Body of pancreas (tissue), 4 donors: ENCODE data around the gene SPRY4. TPM values are rescaled to one million over a fixed set of nuclear protein-coding genes. Genes with fewer than 3 reads are reported as not detected.

Experiments used
- ATAC-seq: fragments of 150-250 bp; one replicate; pipeline ENCODE4 v1.9.1; 2016
- DNase-seq, 4 donors: peaks; one replicate each; pipeline ENCODE4 v3.0.0-alpha.2; 2019
- H3K27ac ChIP-seq, 4 donors: fragments of 200-600 bp; sonication (generic); 1 replicate in 3 of 4; 2 replicates in 1 of 4; pipeline versions ENCODE4 v1.5.1 to v1.6.1; 2016 to 2019; ENCODE audit warnings: mild to moderate bottlenecking in 1 of 4, mixed read lengths in 1 of 4, moderate library complexity in 1 of 4
- H3K27me3 ChIP-seq, 2 donors: fragments of 200-600 bp; sonication (generic); one replicate each; pipeline ENCODE4 v1.6.0; 2016; ENCODE audit warnings: mild to moderate bottlenecking in 1 of 2
- H3K36me3 ChIP-seq, 2 donors: fragments of 200-600 bp; sonication (generic); replicated peaks in 1 of 2; 2 replicates each; pipeline ENCODE4 v1.5.1; 2016; ENCODE audit warnings: low read depth in 2 of 2; ENCODE audit not compliant: insufficient read depth in 1 of 2
- H3K4me1 ChIP-seq: fragments of 200-600 bp; sonication (generic); one replicate; pipeline ENCODE4 v1.6.0; 2016
- H3K4me3 ChIP-seq, 2 donors: fragments of 200-600 bp; sonication (generic); 1 replicate in 1 of 2; 2 replicates in 1 of 2; pipeline ENCODE4 v1.5.1; 2016 to 2019
- H3K9me3 ChIP-seq, 3 donors: fragments of 200-600 bp; sonication (generic); 1 replicate in 2 of 3; 2 replicates in 1 of 3; pipeline ENCODE4 v1.5.1; 2016
- CTCF ChIP-seq, 7 experiments: fragments of 450-650 bp in 4 of 7; fragments of 200-600 bp in 3 of 7; sonication (generic) in 3 of 7; IDR thresholded peaks; one replicate each; pipeline ENCODE4 v1.5.1; 2016 to 2019; ENCODE audit warnings: antibody characterized with exemption in 7 of 7
- POLR2A ChIP-seq, 3 donors: fragments of 450-650 bp; IDR thresholded peaks; one replicate each; pipeline ENCODE4 v1.6.1; 2016; ENCODE audit warnings: antibody characterized with exemption in 3 of 3, mild to moderate bottlenecking in 2 of 3
- WGBS, 2 donors: methylation state at CpG; one replicate each; pipeline ENCODE4 v1.1.5; 2017; 5-methylcytosine and 5-hydroxymethylcytosine counted together
- intact Hi-C: fragments of 100-400 bp; cut with DNase I; formaldehyde crosslinking; loops from one replicate; pipeline ENCODE4 v1.15.1; 2023
- total RNA-seq, 2 donors: library from RNA; depleted of rRNA; stranded (reverse); fragments of >200 nt; gene quantifications; one replicate each; pipeline ENCODE4 v1.1.0, GENCODE V29; 2016

SPRY4 gene
- total RNA-seq, 2 donors from 2014 or later, result 6.7 to 18.5 TPM

- Histone ChIP-seq H3K27ac (peak overlapping the region in 1 of 4 donors; percentile 13), H3K27me3 (no peaks in the 10 kb centered on the region), H3K4me3 (no peak overlapping the region), H3K4me1 (no peaks in the 10 kb centered on the region), H3K36me3 (no peaks in the 10 kb centered on the region), H3K9me3 (no peaks in the 10 kb centered on the region)
- no peak for ATAC-seq
- DNase-seq, result no peak
- no peak for TF ChIP-seq POLR2A (IDR thresholded peaks at IDR 0.05)
- TF ChIP-seq CTCF (IDR thresholded peaks at IDR 0.05), result no peak
- intact Hi-C loops, result no loop called here
- 65% methylated on average over 17 to 23 of the region's 23 CpGs for WGBS, 2 donors
Measured at GRCh38 chr5:142295084-142295758, 29.6 kb downstream of the SPRY4 start.

DNA sequence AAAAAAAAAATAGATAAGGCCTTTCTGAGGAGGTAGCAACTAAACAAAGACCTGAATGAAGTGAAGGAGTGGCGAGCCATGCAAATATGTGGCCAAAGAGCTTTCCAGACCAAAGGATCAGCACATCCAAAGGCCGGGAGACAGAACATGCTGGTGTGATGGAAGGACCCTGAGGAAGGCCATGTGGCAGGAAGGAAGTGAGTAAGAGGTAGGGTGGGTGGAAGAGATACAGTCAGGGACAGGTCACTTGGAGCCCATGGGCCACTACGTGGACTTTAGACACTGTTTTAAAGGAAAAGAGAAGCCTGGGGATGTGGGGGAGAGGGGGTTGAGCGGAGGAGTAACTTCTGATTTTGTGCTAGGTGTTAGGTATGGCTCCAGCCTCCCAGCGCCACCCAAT, 31.3 kb downstream of the SPRY4 start:
- intact Hi-C loops, result no loop called here
- H3K36me3 ChIP-seq, result no peaks in the 10 kb centered on the region
- ATAC-seq (no peak), DNase-seq (no peak)
- H3K27ac ChIP-seq, result no peak overlapping the region
- H3K27me3 ChIP-seq, result no peaks in the 10 kb centered on the region
- H3K4me3 ChIP-seq, result no peak overlapping the region
- TF ChIP-seq POLR2A (IDR thresholded peaks at IDR 0.05) (no peak), CTCF (IDR thresholded peaks at IDR 0.05) (no peak)
- 64 to 70% methylated on average over 5 of the region's 5 CpGs for WGBS, 2 donors
- H3K4me1 ChIP-seq, result no peaks in the 10 kb centered on the region
- no peaks in the 10 kb centered on the region for H3K9me3 ChIP-seq

- Histone ChIP-seq H3K4me3 (no peak overlapping the region), H3K4me1 (no peaks in the 10 kb centered on the region), H3K36me3 (no peaks in the 10 kb centered on the region), H3K9me3 (no peaks in the 10 kb centered on the region), H3K27ac (no peak overlapping the region), H3K27me3 (no peaks in the 10 kb centered on the region)
- DNase-seq (no peak), ATAC-seq (no peak)
- 84 to 95% methylated on average over 3 of the region's 3 CpGs for WGBS, 2 donors
- intact Hi-C loops, result no loop called here
- TF ChIP-seq POLR2A (IDR thresholded peaks at IDR 0.05) (no peak), CTCF (IDR thresholded peaks at IDR 0.05) (no peak)
Measured at GRCh38 chr5:142292808-142293207, 32.0 kb downstream of the SPRY4 start.

- intact Hi-C loops, result no loop called here
- ATAC-seq (no peak), DNase-seq (no peak)
- TF ChIP-seq POLR2A (IDR thresholded peaks at IDR 0.05), result no peak
- no peak for TF ChIP-seq CTCF (IDR thresholded peaks at IDR 0.05)
- no peak overlapping the region for H3K4me3 ChIP-seq
- H3K36me3 ChIP-seq, result no peaks in the 10 kb centered on the region
- no peaks in the 10 kb centered on the region for H3K9me3 ChIP-seq
- H3K4me1 ChIP-seq, result no peaks in the 10 kb centered on the region
- no peak overlapping the region for H3K27ac ChIP-seq
- H3K27me3 ChIP-seq, result no peaks in the 10 kb centered on the region
- 74 to 79% methylated on average over 5 of the region's 5 CpGs for WGBS, 2 donors
Measured at GRCh38 chr5:142292249-142292648, 32.6 kb downstream of the SPRY4 start.
